GM12878 (cell line): ENCODE data around the gene SNAI3. TPM values are rescaled to one million over a fixed set of nuclear protein-coding genes. Genes with fewer than 3 reads are reported as not detected.

Experiments
- ATAC-seq: fragments of 200-7000 bp; cut with Tn5 transposase; 3 replicates; pipeline ENCODE4 v1.9.1; 2020; ENCODE audit warnings: mild to moderate bottlenecking, moderate library complexity
- BruUV-seq: library from RNA; stranded (reverse); fragments of 400-500 nt; replicated peaks from 2 replicates; lab custom pipeline; 2021; lab: Mats Ljungman, UMichigan
- CTCF ChIA-PET: fragments of 300-600 bp; sonication (Branson Sonifier 250); formaldehyde crosslinking; extraction: SDS; loops from one replicate; lab custom pipeline; 2021; ENCODE audit warnings: inconsistent platforms; lab: Yijun Ruan, JAX
- POLR2A ChIA-PET: fragments of 350-600 bp; formaldehyde crosslinking; extraction: SDS; loops from one replicate; lab custom pipeline; 2021; ENCODE audit warnings: inconsistent platforms; lab: Charles Lee
- RAD21 ChIA-PET: fragments of 300-600 bp; sonication (Branson Sonifier 250); formaldehyde crosslinking; loops from one replicate; lab custom pipeline; 2023; ENCODE audit warnings: antibody characterized with exemption; ENCODE audit not compliant: unreplicated experiment; lab: Charles Lee
- SMC1A ChIA-PET: fragments of 300-600 bp; sonication (Branson Sonifier 250); formaldehyde crosslinking; loops from one replicate; lab custom pipeline; 2023; ENCODE audit not compliant: unreplicated experiment, uncharacterized antibody; lab: Charles Lee
- DNase-seq: peaks from one replicate; pipeline ENCODE4 v3.0.0-alpha.2; 2011; ENCODE audit warnings: low read depth, low spot score
- FAIRE-seq: peaks from 3 replicates; lab custom pipeline; 2011; peaks lifted over from hg19 to GRCh38; lab: Jason Lieb, UNC
- H2AFZ ChIP-seq: 2 replicates; pipeline ENCODE4 v1.6.0; 2011; ENCODE audit warnings: low read depth, low read length, control low read depth; ENCODE audit not compliant: control insufficient read depth
- H3K27ac ChIP-seq: 2 replicates; pipeline ENCODE4 v1.5.1; 2011; ENCODE audit warnings: control low read depth; ENCODE audit not compliant: control insufficient read depth, insufficient read depth
- H3K27me3 ChIP-seq, 2 experiments: replicated peaks in 1 of 2; 2 replicates each; pipeline versions ENCODE4 v1.6.0 to v1.6.1; 2011; ENCODE audit warnings: low read length in 1 of 2; ENCODE audit not compliant: control insufficient read depth in 2 of 2, insufficient read depth in 2 of 2
- H3K36me3 ChIP-seq, 2 experiments: 2 replicates each; pipeline ENCODE4 v1.5.1; 2011; ENCODE audit warnings: low read length in 1 of 2; ENCODE audit not compliant: control insufficient read depth in 2 of 2, insufficient read depth in 2 of 2
- H3K4me1 ChIP-seq: 2 replicates; pipeline ENCODE4 v1.6.1; 2011; ENCODE audit warnings: mild to moderate bottlenecking, low read length, moderate library complexity, mixed read lengths; ENCODE audit not compliant: control insufficient read depth, insufficient read depth
- H3K4me2 ChIP-seq: 2 replicates; pipeline ENCODE4 v1.6.0; 2011; ENCODE audit warnings: control low read depth; ENCODE audit not compliant: control insufficient read depth, insufficient read depth
- H3K4me3 ChIP-seq: fragments of 200-600 bp; sonication (generic); 2 replicates; pipeline ENCODE4 v1.5.1; 2016
- H3K79me2 ChIP-seq: 2 replicates; pipeline ENCODE4 v1.6.0; 2011; ENCODE audit warnings: low read length; ENCODE audit not compliant: control insufficient read depth, insufficient read depth
- H3K9ac ChIP-seq: 2 replicates; pipeline ENCODE4 v1.8.0; 2011; ENCODE audit warnings: low read length, control low read depth, mixed read lengths; ENCODE audit not compliant: control insufficient read depth, insufficient read depth
- H3K9me3 ChIP-seq: replicated peaks from 3 replicates; pipeline ENCODE4 v1.5.1; 2011; ENCODE audit warnings: mild to moderate bottlenecking, low read length; ENCODE audit not compliant: control insufficient read depth, insufficient read depth
- H4K20me1 ChIP-seq: 2 replicates; pipeline ENCODE4 v1.6.0; 2011; ENCODE audit not compliant: control insufficient read depth, insufficient read depth
- CHD1 ChIP-seq: IDR thresholded peaks from 2 replicates; pipeline ENCODE4 v1.6.1; 2012; ENCODE audit warnings: low read depth, low read length, improper control_type of control experiment
- HDAC2 ChIP-seq: fragments of 200-600 bp; sonication (generic); IDR thresholded peaks from 2 replicates; pipeline ENCODE4 v1.6.1; 2017
- RAD21 ChIP-seq: IDR thresholded peaks from 2 replicates; pipeline ENCODE4 v1.6.1; 2011; ENCODE audit warnings: mild to moderate bottlenecking, low read depth, low read length, moderate library complexity; ENCODE audit not compliant: insufficient read depth
- SRF ChIP-seq, 2 experiments: IDR thresholded peaks; 2 replicates each; pipeline ENCODE4 v1.6.1; 2011; ENCODE audit warnings: low read depth in 2 of 2, low read length in 2 of 2, mild to moderate bottlenecking in 1 of 2, moderate library complexity in 1 of 2
- WGBS: methylation state at CpG from one replicate; pipeline ENCODE4 v1.1.6; 2016; ENCODE audit warnings: low lambda C conversion rate; ENCODE audit not compliant: insufficient replicate concordance, insufficient coverage; ENCODE audit errors: missing lambda C conversion rate; 5-methylcytosine and 5-hydroxymethylcytosine counted together
- in situ Hi-C: fragments of 300-500 bp; cut with MboI; formaldehyde crosslinking; loops from 9 replicates; pipeline ENCODE4 v1.14.3; 2018; ENCODE audit warnings: mixed read lengths
- intact Hi-C: fragments of 100-400 bp; cut with micrococcal nuclease; formaldehyde crosslinking; loops from one replicate; pipeline ENCODE4 v1.14.2; 2022; ENCODE audit not compliant: unreplicated experiment
- polyA plus RNA-seq, 11 experiments: library from polyadenylated mRNA; depleted of rRNA in 4 of 11; unstranded in 6 of 11; stranded (reverse) in 5 of 11; fragments of >200 nt; fragmentation: Nextera tagmentation in 4 of 11; fragmentation: Illumina TruSeq in 1 of 11; extraction: Ambion mirVana in 4 of 11; extraction: Trizol in 1 of 11; gene quantifications; 1 replicate in 1 of 11; 2 replicates in 10 of 11; pipeline versions ENCODE4 v1.2.1 to v1.2.3, GENCODE V29; 2011 to 2016; ENCODE audit warnings: inconsistent platforms in 2 of 11, missing spikeins in 2 of 11, low read depth in 1 of 11
- total RNA-seq, 4 experiments: library from RNA; depleted of rRNA in 3 of 4; stranded (reverse); fragments of >200 nt in 3 of 4; fragmentation: Illumina TruSeq in 1 of 4; extraction: Trizol in 1 of 4; gene quantifications; 2 replicates each; pipeline versions ENCODE4 v1.2.1 to v1.2.3, GENCODE V29; 2013 to 2021
- TF ChIP-seq, protein P1 (sequence below): fragments of 150-350 bp; IDR thresholded peaks from 2 replicates; pipeline ENCODE4 v1.6.1; 2016; ENCODE audit warnings: low read depth, low read length
- TF ChIP-seq, protein P2 (sequence below): fragments of 450-650 bp; IDR thresholded peaks from 2 replicates; pipeline ENCODE4 v1.6.1; 2017; ENCODE audit warnings: mild to moderate bottlenecking, moderate library complexity

Gene SNAI3
- total and polyA plus RNA-seq, 10 of the 15 experiments (the other 5 are each of a cell fraction or from before 2014, with no cell fraction given), result 0.21 to 7.4 (median 3.0) TPM

DNA sequence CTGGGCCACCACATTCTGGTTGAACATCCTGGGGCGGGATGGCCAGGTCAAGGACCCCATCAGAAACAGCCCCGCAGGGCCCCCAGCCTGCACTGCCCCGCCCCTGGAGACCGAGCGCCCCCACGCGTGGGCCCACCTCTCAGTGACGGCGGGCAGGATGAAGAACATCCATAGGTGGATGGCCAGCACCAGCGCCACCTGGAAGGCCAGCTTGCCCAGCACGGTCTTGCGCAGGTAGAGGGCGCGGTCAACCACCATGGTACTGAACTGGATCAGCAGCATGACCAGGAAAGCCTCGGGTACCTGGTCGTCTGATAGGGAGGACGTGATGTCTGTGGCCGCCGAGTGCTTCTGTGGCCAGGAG, 33.6 kb upstream of the SNAI3 start:
- intact Hi-C loops (no loop called here), in situ Hi-C loops (no loop called here)
- Histone ChIP-seq H3K27ac (no peak overlapping the region), H3K4me1 (no peaks in the 10 kb centered on the region), H4K20me1 (no peaks in the 10 kb centered on the region), H3K9ac (no peak overlapping the region), H2AFZ (no peak overlapping the region), H3K4me3 (no peak overlapping the region), H3K36me3 (peaks cover 13 to 58% of the 10 kb centered on the region in 2 experiments), H3K79me2 (no peaks in the 10 kb centered on the region), H3K27me3 (no peaks in the 10 kb centered on the region), H3K9me3 (no peaks in the 10 kb centered on the region), H3K4me2 (no peak overlapping the region)
- no peak for FAIRE-seq
- DNase-seq, result no peak
- TF ChIP-seq, protein P1, sequence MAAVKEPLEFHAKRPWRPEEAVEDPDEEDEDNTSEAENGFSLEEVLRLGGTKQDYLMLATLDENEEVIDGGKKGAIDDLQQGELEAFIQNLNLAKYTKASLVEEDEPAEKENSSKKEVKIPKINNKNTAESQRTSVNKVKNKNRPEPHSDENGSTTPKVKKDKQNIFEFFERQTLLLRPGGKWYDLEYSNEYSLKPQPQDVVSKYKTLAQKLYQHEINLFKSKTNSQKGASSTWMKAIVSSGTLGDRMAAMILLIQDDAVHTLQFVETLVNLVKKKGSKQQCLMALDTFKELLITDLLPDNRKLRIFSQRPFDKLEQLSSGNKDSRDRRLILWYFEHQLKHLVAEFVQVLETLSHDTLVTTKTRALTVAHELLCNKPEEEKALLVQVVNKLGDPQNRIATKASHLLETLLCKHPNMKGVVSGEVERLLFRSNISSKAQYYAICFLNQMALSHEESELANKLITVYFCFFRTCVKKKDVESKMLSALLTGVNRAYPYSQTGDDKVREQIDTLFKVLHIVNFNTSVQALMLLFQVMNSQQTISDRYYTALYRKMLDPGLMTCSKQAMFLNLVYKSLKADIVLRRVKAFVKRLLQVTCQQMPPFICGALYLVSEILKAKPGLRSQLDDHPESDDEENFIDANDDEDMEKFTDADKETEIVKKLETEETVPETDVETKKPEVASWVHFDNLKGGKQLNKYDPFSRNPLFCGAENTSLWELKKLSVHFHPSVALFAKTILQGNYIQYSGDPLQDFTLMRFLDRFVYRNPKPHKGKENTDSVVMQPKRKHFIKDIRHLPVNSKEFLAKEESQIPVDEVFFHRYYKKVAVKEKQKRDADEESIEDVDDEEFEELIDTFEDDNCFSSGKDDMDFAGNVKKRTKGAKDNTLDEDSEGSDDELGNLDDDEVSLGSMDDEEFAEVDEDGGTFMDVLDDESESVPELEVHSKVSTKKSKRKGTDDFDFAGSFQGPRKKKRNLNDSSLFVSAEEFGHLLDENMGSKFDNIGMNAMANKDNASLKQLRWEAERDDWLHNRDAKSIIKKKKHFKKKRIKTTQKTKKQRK, result no peak
- TF ChIP-seq HDAC2 (no peak), CHD1 (no peak), SRF (IDR thresholded peaks at IDR 0.05; ENCODE audit: low read depth in 2 of 2, low read length in 2 of 2) (no peak), RAD21 (no peak)
- TF ChIP-seq, protein P2, sequence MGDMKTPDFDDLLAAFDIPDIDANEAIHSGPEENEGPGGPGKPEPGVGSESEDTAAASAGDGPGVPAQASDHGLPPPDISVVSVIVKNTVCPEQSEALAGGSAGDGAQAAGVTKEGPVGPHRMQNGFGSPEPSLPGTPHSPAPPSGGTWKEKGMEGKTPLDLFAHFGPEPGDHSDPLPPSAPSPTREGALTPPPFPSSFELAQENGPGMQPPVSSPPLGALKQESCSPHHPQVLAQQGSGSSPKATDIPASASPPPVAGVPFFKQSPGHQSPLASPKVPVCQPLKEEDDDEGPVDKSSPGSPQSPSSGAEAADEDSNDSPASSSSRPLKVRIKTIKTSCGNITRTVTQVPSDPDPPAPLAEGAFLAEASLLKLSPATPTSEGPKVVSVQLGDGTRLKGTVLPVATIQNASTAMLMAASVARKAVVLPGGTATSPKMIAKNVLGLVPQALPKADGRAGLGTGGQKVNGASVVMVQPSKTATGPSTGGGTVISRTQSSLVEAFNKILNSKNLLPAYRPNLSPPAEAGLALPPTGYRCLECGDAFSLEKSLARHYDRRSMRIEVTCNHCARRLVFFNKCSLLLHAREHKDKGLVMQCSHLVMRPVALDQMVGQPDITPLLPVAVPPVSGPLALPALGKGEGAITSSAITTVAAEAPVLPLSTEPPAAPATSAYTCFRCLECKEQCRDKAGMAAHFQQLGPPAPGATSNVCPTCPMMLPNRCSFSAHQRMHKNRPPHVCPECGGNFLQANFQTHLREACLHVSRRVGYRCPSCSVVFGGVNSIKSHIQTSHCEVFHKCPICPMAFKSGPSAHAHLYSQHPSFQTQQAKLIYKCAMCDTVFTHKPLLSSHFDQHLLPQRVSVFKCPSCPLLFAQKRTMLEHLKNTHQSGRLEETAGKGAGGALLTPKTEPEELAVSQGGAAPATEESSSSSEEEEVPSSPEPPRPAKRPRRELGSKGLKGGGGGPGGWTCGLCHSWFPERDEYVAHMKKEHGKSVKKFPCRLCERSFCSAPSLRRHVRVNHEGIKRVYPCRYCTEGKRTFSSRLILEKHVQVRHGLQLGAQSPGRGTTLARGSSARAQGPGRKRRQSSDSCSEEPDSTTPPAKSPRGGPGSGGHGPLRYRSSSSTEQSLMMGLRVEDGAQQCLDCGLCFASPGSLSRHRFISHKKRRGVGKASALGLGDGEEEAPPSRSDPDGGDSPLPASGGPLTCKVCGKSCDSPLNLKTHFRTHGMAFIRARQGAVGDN, result no peak
- 95% methylated on average over 19 of the region's 19 CpGs for WGBS
- RAD21 ChIA-PET, result no interaction called here
- CTCF ChIA-PET, result no interaction called here
- BruUV-seq, result no TSS peak
- SMC1A ChIA-PET, result no interaction called here
- no peak for ATAC-seq
- POLR2A ChIA-PET, result no interaction called here
